NOMO-1 treated with dmso at 0.1 percent for 144 hours (cell line): ENCODE results near the gene ARID5B.
A peak's percentile ranks its signal among the peaks of the same experiment; 100 is the strongest.

Experiments used
- DNase-seq: peaks from one replicate; lab custom pipeline; 2025; ENCODE audit not compliant: unreplicated experiment; lab: John Stamatoyannopoulos, UW

The ARID5B gene

GRCh38 chr10:62092301-62093030 is 191.0 kb downstream of the ARID5B start:
- no peak for DNase-seq

GRCh38 chr10:62093863-62094291 is 192.4 kb downstream of the ARID5B start:
- DNase-seq, result no peak

DNA sequence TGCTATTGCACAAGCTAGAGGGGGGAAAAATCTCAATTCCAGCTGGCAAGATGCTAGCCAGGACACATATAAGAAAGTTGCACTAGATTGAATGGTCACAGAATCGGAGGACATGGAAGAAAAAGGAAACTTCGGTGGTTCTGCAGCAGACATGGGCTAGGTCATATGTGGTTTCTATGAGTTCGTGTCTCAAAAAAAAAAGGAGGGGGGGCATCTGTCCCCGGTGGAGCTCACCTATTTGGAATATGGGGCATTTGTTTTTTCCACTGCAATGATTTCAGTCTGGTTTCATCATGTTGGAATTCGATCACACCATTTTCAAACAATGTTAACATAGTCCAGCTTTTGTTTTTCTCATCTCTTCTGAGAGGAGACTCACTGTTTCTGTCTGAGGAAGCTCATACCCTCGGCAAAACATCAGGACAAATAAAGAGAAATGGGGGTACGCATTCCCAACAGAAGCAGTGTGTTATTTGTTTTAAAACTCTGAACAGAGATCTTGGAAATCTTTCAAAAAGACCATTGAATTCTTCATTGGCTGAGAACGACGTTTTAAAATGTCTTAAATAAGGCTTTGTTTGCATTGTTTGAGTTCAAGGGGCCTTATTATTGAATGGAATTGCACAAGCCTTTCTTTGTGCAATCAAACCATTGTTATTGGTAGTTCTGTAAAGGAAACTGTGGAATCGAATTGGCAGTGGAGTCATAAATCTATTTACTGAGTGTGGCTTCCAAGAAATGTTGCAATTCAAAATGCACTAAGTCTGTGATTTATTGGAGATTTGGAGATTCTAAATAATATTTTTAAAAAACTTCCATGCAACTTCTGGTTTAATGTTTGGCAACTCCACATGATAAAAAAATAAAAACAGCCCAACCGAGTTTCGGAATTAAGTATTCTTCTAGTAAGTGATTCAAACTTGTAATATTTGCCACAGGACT is 194.0 kb downstream of the ARID5B start:
- no peak for DNase-seq

DNA sequence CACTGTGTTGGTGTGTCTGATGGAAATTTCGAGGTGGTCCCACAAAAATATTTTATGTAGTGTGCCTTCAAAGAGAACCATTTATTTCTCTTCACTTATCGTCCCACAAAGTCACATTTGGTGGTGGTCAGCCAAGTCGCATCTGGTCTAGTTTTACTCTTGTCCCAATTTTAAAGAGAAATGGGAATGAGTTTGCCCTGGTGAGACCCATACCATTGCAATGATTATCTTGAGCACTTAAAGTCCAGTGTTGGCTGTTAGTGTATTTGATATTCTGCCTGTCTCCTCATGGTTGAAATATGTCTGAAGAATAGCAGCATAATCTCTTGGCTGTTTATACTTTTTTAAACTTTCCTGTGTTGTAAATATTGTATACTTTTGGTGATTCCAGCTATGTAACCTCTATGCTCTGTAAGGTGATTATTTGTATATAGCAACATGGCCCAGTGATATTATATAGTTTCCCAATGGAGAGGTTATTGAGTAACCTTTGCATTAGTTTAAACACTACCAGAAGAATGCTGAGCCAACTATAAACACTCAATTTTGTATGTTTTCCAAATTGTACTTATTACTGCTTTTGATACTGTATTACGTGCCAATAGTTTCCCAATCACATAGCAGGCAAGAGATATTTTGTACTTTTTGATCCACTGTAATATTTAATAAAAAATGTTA is 194.9 kb downstream of the ARID5B start:
- no peak for DNase-seq

DNA sequence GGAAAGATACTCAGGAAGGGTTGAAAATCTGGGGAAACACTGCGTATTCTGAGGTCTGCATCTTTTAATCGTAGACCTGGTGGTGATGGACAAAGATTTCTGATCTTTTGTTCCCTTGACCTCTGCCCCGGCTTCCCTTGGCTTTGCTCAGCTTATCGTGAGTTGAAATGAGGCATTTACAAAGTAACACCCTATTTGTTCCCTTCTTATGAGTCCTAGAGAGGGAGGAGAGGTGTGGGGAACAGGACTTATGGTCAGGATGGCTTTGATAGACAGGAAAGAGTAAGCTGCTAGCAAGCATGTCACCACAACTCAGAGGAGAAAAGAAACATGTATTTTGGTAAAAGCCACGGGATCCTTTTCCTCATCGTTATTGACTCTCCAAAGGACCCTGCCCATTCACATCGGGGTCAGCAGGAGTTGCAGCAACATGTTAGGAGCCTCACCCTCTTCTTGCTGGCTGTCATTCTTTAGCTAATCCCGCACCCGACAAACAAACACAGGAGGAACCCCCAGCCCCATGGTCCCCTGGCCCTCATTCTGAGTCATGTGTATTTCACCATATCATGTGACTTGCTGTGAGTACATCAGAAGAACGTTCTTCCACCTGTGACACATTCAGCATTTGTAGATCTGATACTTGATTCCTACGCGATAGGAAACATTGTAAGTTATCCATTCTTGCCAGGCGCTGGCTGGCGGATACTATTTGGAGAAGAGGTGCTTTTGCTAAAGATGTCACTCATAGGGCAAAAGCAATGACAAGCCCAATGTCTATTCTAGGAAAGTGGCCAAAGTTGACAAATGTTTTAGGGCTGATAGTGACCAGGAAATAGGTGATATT is 197.0 kb downstream of the ARID5B start:
- no peak for DNase-seq

- no peak for DNase-seq
Observed at GRCh38 chr10:62099299-62099698, 197.8 kb downstream of the ARID5B start.

DNA sequence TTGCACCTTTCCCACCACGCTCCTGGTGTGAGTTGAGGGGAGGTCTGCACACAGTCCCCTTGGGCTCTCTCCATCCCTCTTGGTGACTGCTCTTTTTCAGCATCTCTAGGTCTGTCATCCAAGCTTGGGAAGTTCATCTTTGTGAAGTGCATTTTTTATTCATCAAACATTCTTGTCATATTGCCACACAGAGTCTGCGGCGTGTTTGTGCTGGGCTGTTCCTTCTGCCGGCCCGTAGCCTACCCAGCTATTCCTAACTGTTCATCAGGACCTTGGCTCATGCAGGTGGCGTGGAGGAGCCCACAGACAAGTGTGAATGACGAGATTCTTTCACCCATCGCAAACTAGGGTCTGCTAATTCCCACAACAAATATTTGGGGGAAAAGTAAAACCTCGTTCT is 202.4 kb downstream of the ARID5B start:
- DNase-seq, result no peak

DNA sequence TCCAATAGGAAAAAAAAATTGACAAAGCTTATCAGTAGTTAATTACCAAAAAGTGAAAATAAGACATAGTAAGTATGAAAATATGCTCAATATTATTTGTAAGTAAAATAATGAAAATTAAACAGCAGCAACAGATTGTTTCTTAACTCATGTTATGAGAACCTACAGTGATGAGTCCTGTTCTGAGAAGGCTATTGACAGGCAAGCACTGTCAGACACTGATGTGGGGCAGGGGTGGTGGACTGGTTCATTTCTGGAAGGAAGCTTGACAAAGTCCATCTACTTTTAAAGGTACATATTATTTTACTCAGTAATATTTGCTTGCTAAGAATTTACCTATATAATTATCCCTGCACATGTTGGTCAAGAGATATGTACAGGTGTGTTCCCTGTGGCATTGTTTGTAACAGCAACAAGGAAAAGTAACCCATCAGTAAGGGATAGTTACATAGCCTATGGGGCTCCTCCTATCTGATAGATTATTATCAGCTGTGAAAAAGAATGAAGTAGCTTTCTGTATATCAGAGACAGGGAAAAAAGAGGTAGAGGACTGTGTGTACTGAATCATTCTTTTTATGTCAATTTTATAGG is 205.5 kb downstream of the ARID5B start:
- DNase-seq, result no peak

DNA sequence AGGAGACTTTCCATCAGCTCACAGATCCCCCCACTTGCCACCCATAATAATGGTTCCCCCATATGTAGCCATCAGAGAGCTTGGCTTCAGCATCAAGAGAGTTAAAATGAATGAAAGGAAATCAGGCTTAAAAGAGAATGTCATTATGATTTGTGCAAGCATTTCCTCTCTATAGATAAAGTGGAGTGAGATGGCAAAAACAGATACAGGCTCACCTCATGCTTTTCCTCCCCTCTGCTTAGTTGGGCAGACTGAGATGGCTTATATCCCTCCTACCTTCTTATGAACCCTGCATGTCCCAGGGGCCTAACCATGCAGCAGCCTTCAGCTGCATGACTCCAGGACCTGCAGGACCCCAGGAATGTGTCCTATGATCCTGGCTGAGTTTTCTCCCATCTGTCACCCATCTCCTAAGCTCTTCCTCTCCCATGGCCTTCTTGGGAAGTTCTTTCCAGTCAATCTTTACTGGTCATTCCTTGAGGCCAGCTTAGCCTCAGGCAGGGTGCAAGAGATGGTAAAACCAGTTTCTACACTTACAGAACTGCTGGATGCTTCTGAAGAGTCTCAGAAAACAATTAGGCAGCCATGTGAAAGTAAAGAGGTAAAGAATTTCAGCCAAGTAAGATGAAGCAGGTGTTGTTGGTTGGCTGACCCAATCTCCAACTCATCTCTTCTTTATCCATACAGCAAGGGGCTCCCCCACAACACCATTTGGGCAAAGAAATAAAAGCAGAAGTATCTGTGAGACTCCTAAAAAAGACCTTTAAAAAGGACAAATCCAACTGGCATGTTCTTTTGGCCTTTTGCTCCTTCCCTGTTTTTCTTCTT is 207.5 kb downstream of the ARID5B start:
- DNase-seq, result peak; percentile 8

DNA sequence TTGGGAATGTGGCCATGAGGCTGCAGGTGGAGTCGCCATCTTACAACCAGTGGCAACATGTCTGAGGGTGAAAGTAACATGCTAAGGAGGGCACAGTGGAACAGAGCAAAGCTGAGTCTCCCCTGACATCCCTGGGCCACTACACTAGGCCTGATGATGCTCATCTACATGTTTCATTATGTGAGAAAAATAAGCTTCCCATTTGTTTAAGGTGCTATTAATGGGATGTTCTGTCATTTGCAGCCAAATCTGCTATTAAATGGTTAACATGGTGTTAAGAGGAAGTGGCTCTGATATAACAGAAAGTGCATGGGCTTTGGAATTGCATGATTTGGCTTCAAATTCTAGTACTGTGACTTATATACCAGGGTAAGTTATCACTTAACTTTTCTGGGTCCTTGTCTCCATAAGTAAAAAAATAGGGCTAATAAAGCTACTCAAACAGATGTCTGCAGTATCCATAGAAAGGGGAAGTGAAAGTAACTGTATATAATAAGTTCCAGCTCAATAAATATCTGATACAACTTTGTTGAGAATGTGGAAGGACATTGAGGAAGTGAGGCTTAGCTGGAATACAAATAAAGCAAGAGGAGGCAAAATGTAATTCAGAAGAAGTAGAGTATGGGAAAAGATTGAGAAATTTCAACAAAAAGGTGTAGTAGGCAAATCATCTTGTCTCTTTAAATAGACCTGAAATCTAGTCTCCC is 208.2 kb downstream of the ARID5B start:
- peak; percentile 54 for DNase-seq

GRCh38 chr10:62112300-62112699 is 210.8 kb downstream of the ARID5B start:
- no peak for DNase-seq

DNA sequence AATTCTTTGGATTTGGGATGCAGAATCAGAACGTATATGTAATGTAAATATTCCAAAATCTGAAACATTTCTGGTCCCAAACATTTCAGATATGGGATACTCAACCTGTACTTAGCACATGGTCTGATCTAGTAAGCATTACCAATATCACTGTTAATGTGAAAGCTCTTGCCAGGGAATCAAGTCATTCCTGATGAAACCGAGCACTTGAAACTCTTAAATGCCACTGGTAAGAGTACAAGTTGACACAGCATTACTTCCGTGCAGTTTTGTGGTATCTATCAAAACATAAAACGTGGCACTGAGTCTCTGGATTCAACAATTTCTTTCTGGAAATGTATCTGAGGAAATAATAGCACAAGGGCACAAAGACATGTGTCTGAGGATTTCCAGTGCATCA is 211.5 kb downstream of the ARID5B start:
- DNase-seq, result no peak

DNA sequence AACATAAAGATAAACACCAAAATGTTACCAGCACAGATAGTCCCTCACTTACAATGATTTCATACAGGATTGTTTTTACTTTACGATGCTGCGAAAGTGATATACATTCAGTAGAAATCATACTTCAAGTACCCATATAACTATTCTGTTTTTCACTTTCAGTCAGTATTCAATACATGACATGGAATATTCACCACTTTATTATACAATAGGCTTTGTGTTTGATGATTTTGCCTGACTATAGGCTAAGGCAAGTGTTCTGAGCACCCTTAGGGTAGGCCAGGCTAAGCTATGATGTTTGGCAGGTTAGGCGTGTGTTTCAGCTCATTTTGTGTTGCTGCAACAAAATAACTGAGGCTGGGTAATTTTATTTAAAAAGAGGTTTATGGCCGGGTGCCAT is 212.2 kb downstream of the ARID5B start:
- no peak for DNase-seq

- DNase-seq, result no peak
Observed at GRCh38 chr10:62115321-62115720, 213.8 kb downstream of the ARID5B start.

GRCh38 chr10:62115842-62116241 is 214.3 kb downstream of the ARID5B start:
- DNase-seq, result no peak

- DNase-seq, result no peak
Observed at GRCh38 chr10:62116896-62117295, 215.4 kb downstream of the ARID5B start.

DNA sequence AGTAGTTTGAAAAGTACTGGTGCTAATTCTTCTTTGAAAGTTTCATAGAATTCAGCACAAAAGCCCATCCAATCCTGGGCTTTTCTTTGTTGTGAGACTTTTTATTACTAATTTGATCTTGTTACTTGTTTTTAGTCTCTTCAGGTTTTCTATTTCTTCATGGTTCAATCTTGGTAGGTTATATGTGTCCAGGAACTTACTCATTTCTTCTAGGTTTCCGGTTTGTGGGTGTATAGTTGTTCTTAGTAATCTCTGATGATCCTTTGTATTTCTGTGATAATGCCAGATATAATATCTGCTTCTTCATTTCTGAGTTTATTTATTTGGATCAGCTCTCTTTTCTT is 219.7 kb downstream of the ARID5B start:
- DNase-seq, result no peak

GRCh38 chr10:62127975-62128374 is 226.5 kb downstream of the ARID5B start:
- no peak for DNase-seq

DNA sequence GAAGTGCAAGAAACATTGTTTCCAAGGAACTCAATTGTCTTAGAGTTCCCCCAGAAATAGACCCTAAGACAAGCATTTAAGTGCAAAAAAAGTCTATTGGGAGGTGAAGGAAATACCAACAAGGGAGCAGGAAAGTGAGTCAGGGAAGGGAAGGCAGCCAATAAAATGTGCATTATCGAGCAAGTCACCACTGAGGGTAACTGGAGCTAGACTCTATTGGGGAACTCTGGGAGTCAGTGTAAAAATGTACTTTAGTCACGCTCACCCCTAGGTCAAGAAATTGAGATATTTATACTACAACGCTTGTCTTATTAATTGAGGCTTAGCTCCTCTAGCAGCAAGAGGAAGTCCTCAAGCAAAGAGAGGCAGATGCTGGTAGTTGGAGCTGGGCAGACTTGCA is 229.4 kb downstream of the ARID5B start:
- DNase-seq, result no peak
